NCI-H460 (cell line): ENCODE results near the gene B2M. TPM values are rescaled to one million over a fixed set of nuclear protein-coding genes. Genes with fewer than 3 reads are reported as not detected.
A peak's percentile ranks its signal among the peaks of the same experiment; 100 is the strongest.
"Not testable (repeated sequence)": the region's sequence is repeated elsewhere in the genome, so short reads cannot be mapped to it uniquely, and the experiment has no call there.

ENCODE experiments used
- DNase-seq: peaks from one replicate; pipeline ENCODE4 v3.0.0-alpha.2; 2016; ENCODE audit warnings: low read depth; ENCODE audit errors: extremely low read depth
- polyA plus RNA-seq: library from polyadenylated mRNA; depleted of rRNA; stranded (reverse); fragments of >200 nt; gene quantifications from 2 replicates; pipeline ENCODE4 v1.2.3, GENCODE V29; 2014; cell fraction: nucleus; rRNA removed
- total RNA-seq: library from RNA; depleted of rRNA; stranded (reverse); fragments of >200 nt; shearing (Covaris generic); gene quantifications from 2 replicates; pipeline ENCODE4 v1.2.3, GENCODE V29; 2014; rRNA removed

Gene B2M
- total RNA-seq, result 2,024 and 2,095 TPM in 2 replicates
- 1,585 and 1,635 TPM in 2 replicates for polyA plus RNA-seq

GRCh38 chr15:44711096-44711742 lies at the start of gene B2M, which contains the start of gene PATL2:
B2M (plus strand) TSS chr15:44711517; CDS start chr15:44711547, 30 bp downstream.
PATL2 (minus strand) TSS chr15:44711323; CDS start chr15:44676490, 34,833 bp downstream.
- peak; percentile 94 for DNase-seq

- no peak for DNase-seq
Observed at GRCh38 chr15:44661576-44661975, 49.7 kb upstream of the B2M start.

- peak; percentile 47 for DNase-seq
Observed at GRCh38 chr15:44662478-44663409, 48.6 kb upstream of the B2M start.

GRCh38 chr15:44663410-44664308 lies 47.7 kb upstream of the B2M start, which contains the start of gene SPG11:
SPG11 (minus strand) TSS chr15:44663662; CDS start chr15:44663647, 15 bp downstream.
- DNase-seq, result peak; percentile 97

- DNase-seq, result no peak
Observed at GRCh38 chr15:44666210-44667038, 44.9 kb upstream of the B2M start.

- DNase-seq, result no peak
Observed at GRCh38 chr15:44667039-44667360, 44.3 kb upstream of the B2M start.

- DNase-seq, result no peak
Observed at GRCh38 chr15:44668921-44669320, 42.4 kb upstream of the B2M start.

- no peak for DNase-seq
Observed at GRCh38 chr15:44670087-44670950, 41.0 kb upstream of the B2M start.

GRCh38 chr15:44673639-44674038 lies 37.7 kb upstream of the B2M start:
- no peak for DNase-seq

GRCh38 chr15:44675911-44676310 lies 35.4 kb upstream of the B2M start:
- DNase-seq, result no peak

- DNase-seq, result no peak
Observed at GRCh38 chr15:44676676-44677075, 34.6 kb upstream of the B2M start.

GRCh38 chr15:44682211-44682610 lies 29.1 kb upstream of the B2M start:
- no peak for DNase-seq

GRCh38 chr15:44682809-44683682 lies 28.3 kb upstream of the B2M start:
- peak; percentile 58 for DNase-seq

GRCh38 chr15:44689318-44689717 lies 22.0 kb upstream of the B2M start:
- DNase-seq, result not testable (repeated sequence)

- DNase-seq, result not testable (repeated sequence)
Observed at GRCh38 chr15:44690245-44690644, 21.1 kb upstream of the B2M start.

GRCh38 chr15:44692659-44693058 lies 18.7 kb upstream of the B2M start:
- DNase-seq, result no peak

- DNase-seq, result no peak
Observed at GRCh38 chr15:44694416-44694815, 16.9 kb upstream of the B2M start.

- no peak for DNase-seq
Observed at GRCh38 chr15:44695294-44695693, 16.0 kb upstream of the B2M start.
